ENCODE measurements around the gene CCM2.

The CCM2 gene

DNA sequence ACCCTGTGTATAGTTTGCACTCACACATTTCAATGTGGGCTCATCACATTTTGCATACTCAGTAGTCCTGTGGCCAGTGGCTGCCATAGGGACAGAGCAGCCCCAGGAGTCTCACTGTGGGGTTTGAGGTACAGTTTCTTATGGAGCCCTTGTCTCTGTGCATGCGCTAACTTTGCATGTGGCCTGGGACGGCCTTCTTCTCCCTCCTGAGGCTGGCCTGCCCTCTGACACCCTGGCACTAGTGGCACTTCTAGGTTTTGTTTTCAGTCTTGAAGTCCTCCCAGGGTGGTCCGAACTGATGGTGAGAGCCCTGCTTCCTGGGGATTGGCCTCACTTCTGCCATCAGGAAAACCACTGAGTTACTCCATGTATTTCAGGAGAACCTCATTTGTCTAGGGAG lies 67.6 kb downstream of the CCM2 start:
- H3K9ac ChIP-seq (ENCODE audit: low read length), result no peak overlapping the region
- peaks cover 25% of the 10 kb centered on the region for H3K36me3 ChIP-seq (replicated peaks; ENCODE audit: insufficient read depth, low read length)
- H4K20me1 ChIP-seq (ENCODE audit: insufficient read depth, low read length), result peaks cover 12% of the 10 kb centered on the region; the same call in 1 of the 2 replicates
- no peaks in the 10 kb centered on the region for H3K27me3 ChIP-seq (replicated peaks; ENCODE audit: insufficient read depth, low read length)
- no peaks in the 10 kb centered on the region for H3F3A ChIP-seq (ENCODE audit: insufficient read depth, low read length)
- no peak overlapping the region for H3K4me3 ChIP-seq (ENCODE audit: low read length)
- no peak for DNase-seq
- H3K4me2 ChIP-seq (ENCODE audit: low read depth, low read length), result no peak overlapping the region
- H3K79me2 ChIP-seq (ENCODE audit: low read length), result peaks cover 91% of the 10 kb centered on the region
- H3K27ac ChIP-seq (ENCODE audit: low read length), result no peak overlapping the region
- H3K9me2 ChIP-seq (replicated peaks; ENCODE audit: insufficient read depth, low read length), result no peaks in the 10 kb centered on the region
- TF ChIP-seq, protein P1, sequence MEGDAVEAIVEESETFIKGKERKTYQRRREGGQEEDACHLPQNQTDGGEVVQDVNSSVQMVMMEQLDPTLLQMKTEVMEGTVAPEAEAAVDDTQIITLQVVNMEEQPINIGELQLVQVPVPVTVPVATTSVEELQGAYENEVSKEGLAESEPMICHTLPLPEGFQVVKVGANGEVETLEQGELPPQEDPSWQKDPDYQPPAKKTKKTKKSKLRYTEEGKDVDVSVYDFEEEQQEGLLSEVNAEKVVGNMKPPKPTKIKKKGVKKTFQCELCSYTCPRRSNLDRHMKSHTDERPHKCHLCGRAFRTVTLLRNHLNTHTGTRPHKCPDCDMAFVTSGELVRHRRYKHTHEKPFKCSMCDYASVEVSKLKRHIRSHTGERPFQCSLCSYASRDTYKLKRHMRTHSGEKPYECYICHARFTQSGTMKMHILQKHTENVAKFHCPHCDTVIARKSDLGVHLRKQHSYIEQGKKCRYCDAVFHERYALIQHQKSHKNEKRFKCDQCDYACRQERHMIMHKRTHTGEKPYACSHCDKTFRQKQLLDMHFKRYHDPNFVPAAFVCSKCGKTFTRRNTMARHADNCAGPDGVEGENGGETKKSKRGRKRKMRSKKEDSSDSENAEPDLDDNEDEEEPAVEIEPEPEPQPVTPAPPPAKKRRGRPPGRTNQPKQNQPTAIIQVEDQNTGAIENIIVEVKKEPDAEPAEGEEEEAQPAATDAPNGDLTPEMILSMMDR (IDR thresholded peaks at IDR 0.05; ENCODE audit: low read length), result no peak
- no peak for TF ChIP-seq EZH2phosphoT487 (IDR thresholded peaks at IDR 0.05; ENCODE audit: low read length)
- no peak for TF ChIP-seq EZH2 (optimal IDR thresholded peaks at IDR 0.05; ENCODE audit: low read depth, low read length)
- H3K9me3 ChIP-seq (replicated peaks; ENCODE audit: insufficient read depth, low read length), result no peaks in the 10 kb centered on the region
- no peaks in the 10 kb centered on the region for H3K4me1 ChIP-seq (ENCODE audit: low read length)
- H2AFZ ChIP-seq (ENCODE audit: low read length), result no peak overlapping the region

DNA sequence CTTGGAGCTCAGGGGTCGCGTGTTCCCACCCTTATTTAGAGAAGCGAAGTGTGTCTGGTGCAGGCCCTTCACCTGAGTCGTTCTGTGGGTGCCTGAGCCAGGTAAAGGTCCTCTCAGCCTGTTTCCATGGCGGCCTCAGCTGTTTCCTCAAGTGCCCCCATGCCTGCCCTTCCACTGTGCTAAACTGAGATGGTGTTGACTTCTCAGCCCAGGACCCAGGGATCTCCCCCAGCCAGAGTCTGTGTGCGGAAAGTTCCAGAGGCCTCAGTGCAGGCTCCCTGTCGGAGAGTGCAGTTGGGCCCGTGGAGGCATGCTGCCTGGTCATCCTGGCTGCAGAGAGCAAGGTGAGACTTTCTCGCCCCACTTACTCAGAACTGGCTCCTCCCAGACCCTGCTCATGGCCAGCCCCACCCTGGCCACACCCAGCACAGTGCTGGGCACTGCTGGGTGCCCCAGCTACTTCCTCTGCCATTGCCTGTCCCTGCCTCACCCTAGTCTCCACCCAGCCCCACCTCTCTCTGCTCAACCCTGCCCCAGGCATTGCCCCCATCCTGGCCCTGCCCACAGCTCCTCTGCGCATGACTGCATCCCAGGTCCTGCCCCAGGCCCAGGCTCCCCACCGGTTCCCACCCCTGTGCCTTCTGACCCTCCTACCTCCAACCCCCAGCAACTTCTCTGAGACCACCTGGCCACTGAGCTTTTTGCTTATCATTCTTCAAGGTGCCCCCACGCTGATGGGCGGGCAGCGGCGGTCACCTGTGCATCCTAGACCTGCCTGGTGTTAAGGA lies 68.4 kb downstream of the CCM2 start:
- H2AFZ ChIP-seq (ENCODE audit: low read length), result no peak overlapping the region
- H3F3A ChIP-seq (ENCODE audit: insufficient read depth, low read length), result no peaks in the 10 kb centered on the region
- H3K27ac ChIP-seq (ENCODE audit: low read length), result no peak overlapping the region
- H3K27me3 ChIP-seq (replicated peaks; ENCODE audit: insufficient read depth, low read length), result no peaks in the 10 kb centered on the region
- peaks cover 15% of the 10 kb centered on the region; the same call in 1 of the 2 replicates for H4K20me1 ChIP-seq (ENCODE audit: insufficient read depth, low read length)
- peaks cover 24% of the 10 kb centered on the region for H3K36me3 ChIP-seq (replicated peaks; ENCODE audit: insufficient read depth, low read length)
- no peaks in the 10 kb centered on the region for H3K9me2 ChIP-seq (replicated peaks; ENCODE audit: insufficient read depth, low read length)
- peaks cover 91% of the 10 kb centered on the region for H3K79me2 ChIP-seq (ENCODE audit: low read length)
- no peak overlapping the region for H3K4me3 ChIP-seq (ENCODE audit: low read length)
- TF ChIP-seq, protein P1 (IDR thresholded peaks at IDR 0.05; ENCODE audit: low read length), result no peak
- no peak for DNase-seq
- H3K9me3 ChIP-seq (replicated peaks; ENCODE audit: insufficient read depth, low read length), result no peaks in the 10 kb centered on the region
- H3K4me1 ChIP-seq (ENCODE audit: low read length), result no peaks in the 10 kb centered on the region
- H3K9ac ChIP-seq (ENCODE audit: low read length), result no peak overlapping the region
- H3K4me2 ChIP-seq (ENCODE audit: low read depth, low read length), result no peak overlapping the region

DNA sequence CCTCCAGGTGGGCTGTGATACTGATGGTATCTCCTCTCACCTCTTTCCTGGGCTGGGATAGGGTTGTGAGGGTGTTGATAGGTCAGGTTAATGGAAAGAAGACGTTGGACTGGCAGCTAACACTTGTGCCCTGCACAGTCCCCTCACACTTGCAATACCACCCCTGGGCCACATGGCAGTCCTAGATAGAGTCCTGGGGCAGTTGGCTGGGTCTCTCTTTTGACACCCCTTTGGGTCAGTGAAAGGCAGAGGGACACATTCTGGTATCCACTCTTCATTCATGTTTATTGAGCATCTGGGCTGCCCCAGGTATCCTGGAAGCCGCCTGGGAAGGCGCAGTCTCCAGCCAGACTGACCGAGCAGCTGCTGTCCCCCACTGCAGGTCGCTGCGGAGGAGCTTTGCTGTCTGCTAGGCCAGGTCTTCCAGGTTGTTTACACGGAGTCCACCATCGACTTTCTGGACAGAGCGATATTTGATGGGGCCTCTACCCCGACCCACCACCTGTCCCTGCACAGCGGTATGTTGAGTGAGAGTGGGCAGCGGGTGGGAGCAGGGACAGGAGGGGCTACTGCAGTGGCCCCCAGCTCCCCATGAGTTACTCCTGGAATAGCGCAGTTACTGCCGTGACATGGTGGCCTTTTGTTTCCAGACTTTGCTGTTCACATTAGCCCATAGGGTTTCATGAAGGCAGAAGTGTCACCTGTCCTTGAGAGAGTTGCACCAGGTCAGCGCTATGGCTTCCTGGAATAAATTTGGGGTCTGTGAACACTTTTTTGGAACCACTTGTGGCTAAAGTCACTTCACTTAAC lies 69.6 kb downstream of the CCM2 start:
- Histone ChIP-seq H3K27me3 (replicated peaks; ENCODE audit: insufficient read depth, low read length) (no peaks in the 10 kb centered on the region), H2AFZ (ENCODE audit: low read length) (no peak overlapping the region), H3K79me2 (ENCODE audit: low read length) (peaks cover 79% of the 10 kb centered on the region), H3K9ac (ENCODE audit: low read length) (no peak overlapping the region), H3K4me2 (ENCODE audit: low read depth, low read length) (no peak overlapping the region), H4K20me1 (ENCODE audit: insufficient read depth, low read length) (peaks cover 15% of the 10 kb centered on the region; the same call in 1 of the 2 replicates), H3K27ac (ENCODE audit: low read length) (no peak overlapping the region), H3K9me2 (replicated peaks; ENCODE audit: insufficient read depth, low read length) (no peaks in the 10 kb centered on the region), H3K9me3 (replicated peaks; ENCODE audit: insufficient read depth, low read length) (no peaks in the 10 kb centered on the region), H3K36me3 (replicated peaks; ENCODE audit: insufficient read depth, low read length) (peaks cover 17% of the 10 kb centered on the region), H3K4me3 (ENCODE audit: low read length) (no peak overlapping the region), H3F3A (ENCODE audit: insufficient read depth, low read length) (no peaks in the 10 kb centered on the region), H3K4me1 (ENCODE audit: low read length) (no peaks in the 10 kb centered on the region)
- no peak for TF ChIP-seq EZH2 (optimal IDR thresholded peaks at IDR 0.05; ENCODE audit: low read depth, low read length)
- TF ChIP-seq, protein P1 (IDR thresholded peaks at IDR 0.05; ENCODE audit: low read length), result no peak
- no peak for TF ChIP-seq EZH2phosphoT487 (IDR thresholded peaks at IDR 0.05; ENCODE audit: low read length)
- DNase-seq, result no peak
